ENCODE measurements around the gene ANXA2R.
A peak's percentile ranks its signal among the peaks of the same experiment; 100 is the strongest.

ANXA2R gene

DNA sequence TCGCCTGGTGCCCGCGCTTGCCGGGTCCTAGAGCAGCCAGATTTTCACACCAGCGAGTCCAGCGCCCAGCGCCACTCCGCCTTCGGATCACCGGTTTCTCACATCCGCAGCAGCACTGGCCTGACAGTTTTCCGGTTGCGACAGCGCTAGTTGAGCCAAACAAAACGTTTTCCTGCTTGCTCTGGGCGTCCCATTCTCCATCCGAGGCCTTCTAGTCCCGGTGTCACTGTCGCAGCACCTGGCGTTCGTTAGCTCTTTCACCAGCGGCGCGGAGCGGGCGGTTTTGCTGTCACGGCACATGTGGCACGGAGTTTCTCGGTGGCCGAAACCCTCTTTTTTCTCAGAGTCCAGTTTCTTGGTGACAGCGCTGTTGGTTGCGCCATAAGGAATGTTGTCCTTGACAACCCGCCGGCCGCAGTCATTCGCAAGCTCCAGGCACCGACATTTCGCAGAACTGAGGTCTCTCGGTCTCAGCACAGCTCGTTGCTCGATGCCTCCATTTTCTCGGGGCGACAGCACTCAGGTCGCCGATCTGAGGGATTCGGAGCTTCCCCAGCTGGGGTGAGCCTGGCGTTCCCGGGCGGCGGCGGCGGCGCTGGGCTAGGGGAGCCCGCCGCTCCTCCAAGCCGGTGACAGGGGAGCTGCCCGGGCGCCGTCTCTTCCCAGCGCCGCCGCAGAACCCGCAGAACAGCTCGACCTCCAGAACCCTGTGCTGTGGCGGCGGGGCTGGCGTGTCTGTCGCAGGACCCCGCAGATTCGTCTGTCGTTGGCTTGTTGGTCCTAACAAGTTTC lies 47.8 kb downstream of the ANXA2R start:
- ChIA-PET POLR2A (ENCODE audit: low non-redundant PET) (no interaction called here), CTCF (interaction anchor here (0.7 kb wide), 1 partner anchor 343 kb away, joined by 3 read pairs; no protein-coding TSS in a partner anchor)
- peak overlapping the region; percentile 90 for H3K27ac ChIP-seq
- DNase-seq (ENCODE audit: low spot score): no peak
- TF ChIP-seq, protein P1, sequence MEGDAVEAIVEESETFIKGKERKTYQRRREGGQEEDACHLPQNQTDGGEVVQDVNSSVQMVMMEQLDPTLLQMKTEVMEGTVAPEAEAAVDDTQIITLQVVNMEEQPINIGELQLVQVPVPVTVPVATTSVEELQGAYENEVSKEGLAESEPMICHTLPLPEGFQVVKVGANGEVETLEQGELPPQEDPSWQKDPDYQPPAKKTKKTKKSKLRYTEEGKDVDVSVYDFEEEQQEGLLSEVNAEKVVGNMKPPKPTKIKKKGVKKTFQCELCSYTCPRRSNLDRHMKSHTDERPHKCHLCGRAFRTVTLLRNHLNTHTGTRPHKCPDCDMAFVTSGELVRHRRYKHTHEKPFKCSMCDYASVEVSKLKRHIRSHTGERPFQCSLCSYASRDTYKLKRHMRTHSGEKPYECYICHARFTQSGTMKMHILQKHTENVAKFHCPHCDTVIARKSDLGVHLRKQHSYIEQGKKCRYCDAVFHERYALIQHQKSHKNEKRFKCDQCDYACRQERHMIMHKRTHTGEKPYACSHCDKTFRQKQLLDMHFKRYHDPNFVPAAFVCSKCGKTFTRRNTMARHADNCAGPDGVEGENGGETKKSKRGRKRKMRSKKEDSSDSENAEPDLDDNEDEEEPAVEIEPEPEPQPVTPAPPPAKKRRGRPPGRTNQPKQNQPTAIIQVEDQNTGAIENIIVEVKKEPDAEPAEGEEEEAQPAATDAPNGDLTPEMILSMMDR (conservative IDR thresholded peaks at IDR 0.05; ENCODE audit: low read depth): no peak

DNA sequence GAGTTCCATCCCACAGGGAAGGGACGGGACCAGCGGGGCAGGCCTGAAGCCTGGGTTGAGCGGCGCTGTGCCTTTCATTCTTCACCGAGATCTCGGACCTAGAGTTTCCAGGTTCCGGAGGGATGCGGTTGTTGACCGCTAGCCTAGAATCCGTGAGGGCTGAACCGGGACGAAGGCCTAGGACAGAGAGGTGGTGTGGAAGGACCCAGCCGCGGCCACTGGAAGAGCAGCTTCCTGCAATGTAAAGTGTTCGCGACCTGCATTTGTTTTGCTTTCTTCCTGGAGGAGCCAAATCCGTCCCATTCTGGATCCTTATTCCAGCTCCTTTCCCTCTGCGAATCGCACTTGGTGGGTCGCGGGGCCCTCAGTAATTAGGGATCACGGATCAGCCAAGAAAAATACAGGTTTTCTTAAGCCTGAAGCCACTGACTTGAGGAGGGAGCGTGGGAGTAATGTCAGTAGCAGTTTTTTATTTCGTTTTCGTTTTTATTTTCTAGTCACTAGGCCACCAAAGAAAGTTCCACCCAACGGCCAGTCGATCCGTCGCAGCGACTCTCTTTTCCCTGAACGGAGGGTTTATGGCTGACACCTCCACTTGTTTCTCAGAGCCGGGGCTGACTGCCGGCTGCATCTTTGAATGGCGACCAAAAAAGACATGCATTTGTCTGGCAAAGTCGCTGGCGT lies 48.6 kb downstream of the ANXA2R start:
- peak overlapping the region; percentile 90 for H3K27ac ChIP-seq
- ChIA-PET POLR2A (ENCODE audit: low non-redundant PET) (no interaction called here), CTCF (no interaction called here)
- no peak for DNase-seq (ENCODE audit: low spot score)
- TF ChIP-seq, protein P1 (conservative IDR thresholded peaks at IDR 0.05; ENCODE audit: low read depth): no peak

DNA sequence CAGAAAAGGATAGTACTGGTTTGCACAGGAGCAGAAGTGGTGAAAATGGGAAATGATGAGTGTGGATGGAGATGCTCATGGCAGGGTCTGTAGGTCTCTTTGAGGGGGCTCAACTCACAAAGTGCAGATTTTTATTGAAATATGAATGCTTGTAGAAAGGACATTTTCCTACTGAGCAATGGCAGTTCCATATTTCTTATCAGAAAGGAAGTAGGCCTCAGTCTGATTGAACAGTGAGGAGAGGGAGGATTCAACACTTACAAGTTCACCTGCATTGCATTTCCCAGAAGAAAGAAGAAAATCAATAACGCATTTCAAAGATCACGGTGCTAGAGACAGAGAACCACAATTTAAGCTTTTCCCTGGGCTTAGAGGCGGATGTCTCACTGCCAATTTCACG lies 49.2 kb downstream of the ANXA2R start:
- TF ChIP-seq, protein P1 (conservative IDR thresholded peaks at IDR 0.05; ENCODE audit: low read depth): no peak
- H3K27ac ChIP-seq: no peak overlapping the region
- DNase-seq (ENCODE audit: low spot score): no peak
- POLR2A ChIA-PET (ENCODE audit: low non-redundant PET): no interaction called here
- CTCF ChIA-PET: no interaction called here
